Muscle of back (tissue), 13 donors: ENCODE data around the gene DVL3. TPM values are rescaled to one million over a fixed set of nuclear protein-coding genes. Genes with fewer than 3 reads are reported as not detected.
"Not testable (repeated sequence)": the region's sequence is repeated elsewhere in the genome, so short reads cannot be mapped to it uniquely, and the experiment has no call there.

Experiments
- DNase-seq, 3 donors: peaks; one replicate each; pipeline versions ENCODE4 v3.0.0 to v3.0.0-alpha.2; 2013
- long read RNA-seq, 9 donors: transcript quantifications; one replicate each; lab custom pipeline, GENCODE V29; 2026
- polyA plus RNA-seq, 10 donors: library from polyadenylated mRNA; unstranded; fragments of 120-200 nt; gene quantifications; one replicate each; pipeline ENCODE4 v1.2.1, GENCODE V29; 2013; ENCODE audit not compliant: insufficient read length in 10 of 10

The DVL3 gene
- polyA plus RNA-seq = 10 to 100 TPM; 67.8 to 98.1 (median 76.6) TPM
- long read RNA-seq, donor 1, full-length matches to known transcripts = 7 of 14 reads
- long read RNA-seq, donor 1, partial matches to known transcripts = 7 of 14 reads
- long read RNA-seq, donor 1, other reads (novel, unspliced or antisense) = 0 of 14 reads
- long read RNA-seq, donor 2, full-length matches to known transcripts = 5 of 11 reads
- long read RNA-seq, donor 2, partial matches to known transcripts = 6 of 11 reads
- long read RNA-seq, donor 2, other reads (novel, unspliced or antisense) = 0 of 11 reads
- long read RNA-seq, donor 3 = 0 reads
- long read RNA-seq, donor 4, full-length matches to known transcripts = 7 of 7 reads
- long read RNA-seq, donor 4, partial matches to known transcripts = 0 of 7 reads
- long read RNA-seq, donor 4, other reads (novel, unspliced or antisense) = 0 of 7 reads
- long read RNA-seq, donor 5, full-length matches to known transcripts = 12 of 12 reads
- long read RNA-seq, donor 5, partial matches to known transcripts = 0 of 12 reads
- long read RNA-seq, donor 5, other reads (novel, unspliced or antisense) = 0 of 12 reads
- long read RNA-seq, donor 6, full-length matches to known transcripts = 8 of 30 reads
- long read RNA-seq, donor 6, partial matches to known transcripts = 17 of 30 reads
- long read RNA-seq, donor 6, other reads (novel, unspliced or antisense) = 5 of 30 reads
- long read RNA-seq, donor 7, full-length matches to known transcripts = 9 of 14 reads
- long read RNA-seq, donor 7, partial matches to known transcripts = 5 of 14 reads
- long read RNA-seq, donor 7, other reads (novel, unspliced or antisense) = 0 of 14 reads
- long read RNA-seq, donor 8, full-length matches to known transcripts = 5 of 5 reads
- long read RNA-seq, donor 8, partial matches to known transcripts = 0 of 5 reads
- long read RNA-seq, donor 8, other reads (novel, unspliced or antisense) = 0 of 5 reads
- long read RNA-seq, donor 9, full-length matches to known transcripts = 1 of 1 reads
- long read RNA-seq, donor 9, partial matches to known transcripts = 0 of 1 reads
- long read RNA-seq, donor 9, other reads (novel, unspliced or antisense) = 0 of 1 reads

DNA sequence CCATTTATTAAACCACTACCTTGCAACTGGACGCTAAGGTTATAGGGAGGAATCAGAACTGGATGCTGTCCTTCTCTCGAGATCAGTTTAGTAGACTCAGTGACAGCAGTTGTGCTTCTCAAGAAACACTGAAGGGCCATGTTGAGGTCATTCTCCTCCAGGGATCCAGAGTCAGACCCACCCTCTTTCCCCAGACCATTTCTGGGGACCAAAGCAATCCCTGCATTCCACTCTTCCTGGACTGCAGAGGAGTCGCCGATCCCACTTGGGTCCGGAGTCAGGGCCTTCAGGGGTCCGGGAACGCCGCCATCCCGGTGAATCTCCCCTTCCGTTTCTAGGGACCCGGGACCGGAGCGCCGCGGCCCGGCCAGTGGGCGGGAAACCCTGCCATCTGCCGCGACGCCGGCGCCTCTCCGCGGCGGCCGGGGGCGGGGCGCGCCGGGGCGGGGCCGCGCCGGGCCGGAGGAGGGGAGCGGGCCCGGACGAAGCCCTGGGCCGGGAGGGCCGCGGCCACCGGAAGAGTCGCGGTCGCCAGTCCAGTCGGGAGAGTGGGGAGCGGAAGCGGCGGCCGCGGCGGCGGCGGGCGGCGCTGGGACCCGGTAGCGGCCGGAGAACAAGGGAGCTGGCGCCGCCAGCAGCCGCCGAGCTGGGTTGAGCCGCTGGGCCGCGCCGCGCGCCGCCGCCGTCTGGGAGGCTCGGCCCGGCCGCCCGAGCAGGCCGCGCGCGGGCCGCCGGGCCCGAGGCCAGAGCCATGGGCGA lies at the start of gene DVL3:
TSS of gene DVL3 (plus strand) at position 493 of the 759 bp plus-strand sequence. CDS start at position 752, 259 bp downstream.
- peak in 2 of 3 donors; percentile 76 to 88 for DNase-seq

DNA sequence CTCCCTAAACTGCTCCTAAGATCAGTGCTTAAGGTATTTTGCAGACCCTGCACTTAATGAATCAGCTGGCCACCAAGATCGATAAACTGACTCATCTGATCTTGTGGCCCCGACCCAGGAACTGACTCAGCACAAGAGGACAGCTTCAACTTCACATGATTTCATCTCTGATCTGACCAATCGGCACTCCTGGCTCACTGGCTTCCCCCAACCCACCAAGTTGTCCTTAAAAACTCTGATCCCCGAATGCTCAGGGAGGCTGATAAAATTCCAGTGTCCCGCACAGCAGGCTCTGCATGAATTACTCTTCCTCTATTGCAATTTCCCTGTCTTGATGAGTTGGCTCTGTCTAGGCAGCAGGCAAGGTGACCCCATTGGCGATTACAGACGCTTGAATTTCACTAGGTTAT lies 44.9 kb upstream of the DVL3 start:
- peak in 1 of 3 donors; percentile 2 for DNase-seq

DNA sequence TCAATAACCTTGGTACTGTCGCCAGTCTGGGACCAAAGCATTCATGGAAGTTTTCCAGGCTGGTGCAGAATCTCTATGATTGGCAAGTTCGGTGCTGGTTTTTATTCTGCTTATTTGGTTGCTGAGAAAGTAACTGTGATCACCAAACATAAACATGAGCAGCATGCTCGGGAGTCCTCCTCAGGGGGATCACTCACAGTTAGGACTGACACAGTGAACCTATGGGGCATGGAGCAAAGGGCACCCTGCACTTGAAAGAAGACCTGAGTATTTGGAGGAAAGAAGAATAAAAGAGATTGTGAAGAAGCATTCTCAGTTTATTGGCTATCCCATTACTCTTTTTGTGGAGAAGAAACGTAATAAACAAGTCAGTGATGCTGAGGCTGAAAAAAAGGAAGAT lies 39.2 kb upstream of the DVL3 start:
- DNase-seq = no peak

DNA sequence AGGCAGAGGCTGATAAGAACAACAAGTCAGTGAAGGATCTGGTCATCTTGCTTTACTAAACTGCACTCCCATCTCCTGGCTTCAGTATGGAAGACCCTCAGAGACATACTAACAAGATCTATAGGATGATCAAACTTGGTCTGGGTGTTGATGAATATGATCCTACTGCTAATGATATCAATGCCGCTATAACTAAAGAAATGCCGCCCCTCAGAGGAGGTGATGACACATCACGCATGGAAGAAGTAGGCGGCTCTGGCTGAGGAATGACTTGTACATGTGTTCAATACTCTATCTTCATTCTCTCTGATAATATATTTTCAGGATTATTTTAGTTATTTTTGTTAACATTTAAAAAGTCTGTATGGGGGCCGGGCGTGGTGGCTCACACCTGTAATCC lies 37.5 kb upstream of the DVL3 start:
- DNase-seq = no peak

DNA sequence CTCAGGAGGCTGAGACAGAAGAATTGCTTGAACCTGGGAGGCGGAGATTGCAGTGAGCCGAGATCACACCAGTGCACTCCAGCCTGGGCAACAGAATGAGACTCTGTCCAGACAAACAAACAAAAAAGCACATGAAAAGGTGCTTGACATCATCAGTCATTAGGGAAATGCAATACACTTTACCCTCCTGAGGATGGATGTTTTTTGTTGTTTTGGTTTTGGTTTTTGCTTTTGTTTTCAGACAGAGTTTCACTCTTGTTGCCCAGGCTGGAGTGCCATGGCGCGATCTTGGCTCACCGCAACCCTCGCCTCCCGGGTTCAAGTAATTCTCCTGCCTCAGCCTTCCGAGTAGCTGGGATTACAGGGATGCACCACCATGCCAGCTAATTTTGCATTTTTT lies 34.1 kb upstream of the DVL3 start:
- not testable (repeated sequence) for DNase-seq

DNA sequence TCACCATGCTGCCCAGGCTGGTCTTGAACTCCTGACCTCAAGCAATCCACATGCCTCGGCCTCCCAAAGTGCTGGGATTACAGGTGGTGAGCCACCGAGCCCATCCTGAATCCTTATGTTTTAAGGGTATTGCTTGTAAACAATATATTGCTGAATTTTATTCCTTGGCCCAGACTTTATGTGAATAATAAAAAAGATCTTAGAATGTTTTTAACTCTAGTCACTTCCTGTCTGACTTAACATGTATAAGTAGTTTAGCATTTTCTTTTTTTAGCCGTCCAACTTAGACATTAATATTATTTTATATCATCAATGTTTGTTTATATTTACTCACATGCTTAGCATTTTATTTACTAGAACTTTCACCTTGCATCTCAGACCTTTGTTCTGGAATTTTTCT lies 29.2 kb upstream of the DVL3 start:
- no peak for DNase-seq

GRCh38 chr3:184129012-184129411 lies 26.2 kb upstream of the DVL3 start:
- DNase-seq = peak in 1 of 3 donors; percentile 45

DNA sequence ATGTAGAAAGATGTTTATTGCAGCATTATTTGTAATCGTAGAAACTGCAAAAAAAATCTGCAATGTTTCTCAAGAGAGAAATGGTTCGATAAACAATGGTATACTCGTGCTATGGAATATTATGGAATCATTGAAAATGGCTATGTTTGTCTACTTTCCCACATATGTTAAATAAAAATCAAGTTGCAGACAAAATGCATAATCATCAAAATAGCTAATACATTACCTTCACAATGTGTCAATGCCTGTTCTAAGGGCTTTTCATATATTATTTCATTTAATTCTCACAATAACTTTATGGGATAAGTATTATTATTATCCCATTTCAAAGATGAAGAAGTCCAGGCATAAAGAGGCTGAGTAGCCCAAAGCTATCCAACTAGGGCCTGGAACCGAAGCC lies 22.2 kb upstream of the DVL3 start:
- no peak for DNase-seq

- DNase-seq = peak; percentile 83 to 93 (median 90)
Observed at GRCh38 chr3:184133840-184134745, 21.1 kb upstream of the DVL3 start.

DNA sequence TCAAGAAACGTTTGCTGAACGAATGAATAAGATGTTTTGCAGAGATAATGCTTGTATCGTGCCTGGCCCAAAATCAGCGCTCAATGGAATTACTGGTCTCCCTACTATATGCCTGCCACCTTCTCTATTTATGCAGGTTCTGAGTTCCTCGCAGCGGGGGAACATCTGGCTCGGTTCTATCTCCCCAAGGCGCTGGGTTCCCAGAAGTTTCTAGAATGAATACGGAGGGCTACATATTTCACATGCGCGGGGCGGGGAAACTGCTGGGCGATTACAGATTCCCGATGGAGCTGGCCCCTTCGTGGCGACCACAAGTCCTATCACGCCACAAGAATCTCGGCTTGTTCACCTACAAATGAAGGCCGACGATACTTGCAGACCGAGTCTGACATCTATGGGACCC lies 20.4 kb upstream of the DVL3 start:
- DNase-seq = no peak

DNA sequence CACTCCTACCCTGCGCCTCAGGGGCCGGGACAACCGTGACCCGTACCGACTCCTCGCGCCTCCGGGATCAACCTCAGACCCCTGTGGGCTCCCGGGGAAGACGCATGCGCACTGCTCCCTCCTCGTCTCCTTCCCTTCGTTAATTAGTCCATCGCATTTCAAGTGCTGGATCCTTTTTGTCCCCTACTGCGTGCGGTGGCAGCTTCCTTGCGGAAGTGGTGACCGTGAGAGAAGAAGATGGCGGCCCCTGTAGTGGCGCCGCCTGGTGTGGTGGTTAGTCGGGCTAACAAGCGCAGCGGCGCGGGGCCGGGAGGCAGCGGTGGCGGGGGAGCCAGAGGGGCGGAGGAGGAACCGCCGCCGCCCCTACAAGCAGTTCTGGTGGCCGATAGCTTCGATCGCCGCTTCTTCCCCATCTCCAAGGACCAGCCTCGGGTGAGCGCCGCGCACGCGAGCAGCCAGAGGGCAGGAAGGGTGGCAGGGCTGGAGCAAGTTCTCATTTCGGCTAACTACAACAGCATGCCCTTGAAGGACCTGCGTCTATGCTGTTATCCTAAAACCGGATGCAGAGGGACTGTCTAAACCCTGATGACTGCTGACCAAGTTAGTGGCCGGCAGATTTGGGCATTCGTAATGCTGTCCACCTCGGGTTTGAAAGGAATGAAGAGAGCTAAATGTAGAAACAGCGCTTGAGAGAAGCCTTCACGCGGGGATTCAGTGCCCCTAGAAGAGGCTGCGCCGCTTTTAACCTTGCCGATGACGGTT lies 19.8 kb upstream of the DVL3 start, which contains the start of gene EIF2B5:
TSS of gene EIF2B5 (plus strand) at position 210 of the 762 bp plus-strand sequence. CDS start at position 238, 28 bp downstream.
- peak; percentile 94 to 98 (median 95) for DNase-seq

DNA sequence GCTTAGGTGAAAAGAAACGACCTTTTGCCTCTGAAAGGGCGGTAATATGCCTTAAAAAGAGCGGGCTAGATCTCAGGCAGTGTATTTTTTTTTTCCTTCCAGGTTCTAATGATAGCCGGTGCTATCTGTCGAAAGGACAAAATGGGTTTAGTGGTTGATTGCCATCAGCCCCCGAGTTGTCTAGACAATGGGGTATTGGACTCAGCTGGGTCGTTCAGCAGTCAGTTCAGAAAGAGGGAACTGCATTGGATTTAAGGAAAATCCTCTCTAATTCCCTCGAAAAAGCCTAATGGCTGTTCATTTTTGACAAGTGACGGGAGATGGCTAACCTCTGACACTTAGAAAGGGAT lies 19.3 kb upstream of the DVL3 start:
- no peak for DNase-seq

DNA sequence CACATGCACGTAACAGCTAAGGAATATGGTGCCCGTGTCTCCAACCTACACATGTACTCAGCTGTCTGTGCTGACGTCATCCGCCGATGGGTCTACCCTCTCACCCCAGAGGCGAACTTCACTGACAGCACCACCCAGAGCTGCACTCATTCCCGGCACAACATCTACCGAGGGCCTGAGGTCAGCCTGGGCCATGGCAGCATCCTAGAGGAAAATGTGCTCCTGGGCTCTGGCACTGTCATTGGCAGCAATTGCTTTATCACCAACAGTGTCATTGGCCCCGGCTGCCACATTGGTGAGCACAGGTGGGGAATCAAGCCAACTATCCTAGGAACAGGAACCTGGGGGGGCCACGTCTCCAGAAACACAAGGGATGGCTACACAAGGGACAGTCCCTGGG lies 14.7 kb upstream of the DVL3 start:
- DNase-seq = no peak

- no peak for DNase-seq
Observed at GRCh38 chr3:184142199-184142598, 13.0 kb upstream of the DVL3 start.

GRCh38 chr3:184143327-184143726 lies 11.8 kb upstream of the DVL3 start:
- no peak for DNase-seq

DNA sequence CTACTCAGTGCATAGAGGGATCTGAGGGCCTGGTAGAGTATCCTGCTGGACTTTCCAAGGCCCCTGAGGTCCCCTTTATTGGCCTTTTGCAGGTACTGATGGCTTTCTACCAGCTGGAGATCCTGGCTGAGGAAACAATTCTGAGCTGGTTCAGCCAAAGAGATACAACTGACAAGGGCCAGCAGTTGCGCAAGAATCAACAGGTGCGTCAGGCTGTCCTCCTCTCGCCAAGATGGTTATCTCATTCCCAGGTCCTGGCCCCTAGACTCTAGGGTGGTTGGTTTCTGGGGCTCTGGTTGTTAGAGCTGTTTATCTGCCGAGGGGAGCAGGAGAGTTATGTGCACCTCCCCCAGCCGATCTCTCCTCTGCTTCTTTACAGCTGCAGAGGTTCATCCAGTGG lies 10.7 kb upstream of the DVL3 start:
- DNase-seq = no peak

- peak in 2 of 3 donors; percentile 75 to 91 for DNase-seq
Observed at GRCh38 chr3:184145111-184145524, 10.1 kb upstream of the DVL3 start.

DNA sequence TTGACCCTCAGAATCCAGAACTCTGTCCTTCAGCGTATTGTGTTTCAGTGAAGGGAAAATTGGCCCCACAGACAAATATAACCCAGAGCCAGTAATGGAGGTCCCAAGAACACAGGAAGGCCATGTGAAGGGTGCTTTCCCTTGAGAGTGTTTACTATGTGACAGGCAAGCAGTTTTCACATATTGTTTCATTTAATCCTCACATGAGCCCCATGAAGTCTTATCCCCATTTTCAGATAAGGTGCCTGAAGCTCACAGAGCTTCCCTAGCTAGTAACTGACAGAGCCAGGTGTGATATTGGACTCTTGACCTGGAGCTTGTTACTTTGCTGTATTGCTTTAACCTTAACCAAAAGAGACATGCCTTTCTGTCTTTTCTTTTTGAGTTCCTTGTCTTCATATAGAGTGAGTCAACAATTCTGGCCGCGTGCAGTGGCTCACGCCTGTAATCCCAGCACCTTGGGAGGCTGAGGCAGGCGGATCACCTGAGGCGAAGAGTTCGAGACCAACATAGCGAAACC lies 9.4 kb upstream of the DVL3 start:
- DNase-seq = no peak

GRCh38 chr3:184148076-184148475 lies 7.1 kb upstream of the DVL3 start:
- DNase-seq = no peak
